ENCODE measurements around the gene SESTD1. TPM values are rescaled to one million over a fixed set of nuclear protein-coding genes. Genes with fewer than 3 reads are reported as not detected.
A peak's percentile ranks its signal among the peaks of the same experiment; 100 is the strongest.
"Not testable (repeated sequence)": the region's sequence is repeated elsewhere in the genome, so short reads cannot be mapped to it uniquely, and the experiment has no call there.

The SESTD1 gene
- total and polyA plus RNA-seq, 11 donors, result 2.9 to 48.7 (median 31.8) TPM

DNA sequence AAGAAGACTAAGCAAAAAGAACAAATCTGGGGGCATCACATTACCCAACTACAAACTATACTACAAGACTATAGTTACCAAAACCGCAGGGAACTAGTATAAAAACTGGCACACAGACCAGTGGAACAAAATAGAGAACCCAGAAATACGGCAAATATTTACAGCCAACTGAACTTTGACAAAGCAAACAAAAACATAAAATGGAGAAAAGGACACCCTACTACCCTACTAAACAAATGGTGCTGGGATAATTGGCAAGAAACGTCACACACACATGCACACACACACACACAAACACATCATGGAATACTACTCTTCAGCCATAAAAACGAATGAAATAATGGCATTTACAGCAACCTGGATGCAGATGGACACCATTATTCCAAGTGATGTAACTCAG lies 53.3 kb downstream of the SESTD1 start:
- Histone ChIP-seq H3K36me3 (no peaks in the 10 kb centered on the region), H3K4me1 (no peaks in the 10 kb centered on the region), H3K9me3 (peaks cover 0 to 70% (median 1%) of the 10 kb centered on the region in 12 donors), H3K4me3 (no peak overlapping the region), H3K27ac (no peak overlapping the region), H3K27me3 (no peaks in the 10 kb centered on the region)
- TF ChIP-seq, protein P1, sequence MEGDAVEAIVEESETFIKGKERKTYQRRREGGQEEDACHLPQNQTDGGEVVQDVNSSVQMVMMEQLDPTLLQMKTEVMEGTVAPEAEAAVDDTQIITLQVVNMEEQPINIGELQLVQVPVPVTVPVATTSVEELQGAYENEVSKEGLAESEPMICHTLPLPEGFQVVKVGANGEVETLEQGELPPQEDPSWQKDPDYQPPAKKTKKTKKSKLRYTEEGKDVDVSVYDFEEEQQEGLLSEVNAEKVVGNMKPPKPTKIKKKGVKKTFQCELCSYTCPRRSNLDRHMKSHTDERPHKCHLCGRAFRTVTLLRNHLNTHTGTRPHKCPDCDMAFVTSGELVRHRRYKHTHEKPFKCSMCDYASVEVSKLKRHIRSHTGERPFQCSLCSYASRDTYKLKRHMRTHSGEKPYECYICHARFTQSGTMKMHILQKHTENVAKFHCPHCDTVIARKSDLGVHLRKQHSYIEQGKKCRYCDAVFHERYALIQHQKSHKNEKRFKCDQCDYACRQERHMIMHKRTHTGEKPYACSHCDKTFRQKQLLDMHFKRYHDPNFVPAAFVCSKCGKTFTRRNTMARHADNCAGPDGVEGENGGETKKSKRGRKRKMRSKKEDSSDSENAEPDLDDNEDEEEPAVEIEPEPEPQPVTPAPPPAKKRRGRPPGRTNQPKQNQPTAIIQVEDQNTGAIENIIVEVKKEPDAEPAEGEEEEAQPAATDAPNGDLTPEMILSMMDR (IDR thresholded peaks at IDR 0.05), result no peak
- TF ChIP-seq POLR2A (IDR thresholded peaks at IDR 0.05), result no peak
- DNase-seq (no peak), ATAC-seq (no peak)
- intact Hi-C loops (cut with DNase I), result loop anchor here in 3 of 10 donors (10.0 kb wide), 3 partner anchors 53 to 233 kb away; partner anchors contain the start of gene SESTD1 (in 1 of the 3)
- 90 to 93% (median 92%) methylated on average over 4 of the region's 4 CpGs; no CpG with 5 or more reads in 1 of the 4 donors for WGBS, 4 donors

DNA sequence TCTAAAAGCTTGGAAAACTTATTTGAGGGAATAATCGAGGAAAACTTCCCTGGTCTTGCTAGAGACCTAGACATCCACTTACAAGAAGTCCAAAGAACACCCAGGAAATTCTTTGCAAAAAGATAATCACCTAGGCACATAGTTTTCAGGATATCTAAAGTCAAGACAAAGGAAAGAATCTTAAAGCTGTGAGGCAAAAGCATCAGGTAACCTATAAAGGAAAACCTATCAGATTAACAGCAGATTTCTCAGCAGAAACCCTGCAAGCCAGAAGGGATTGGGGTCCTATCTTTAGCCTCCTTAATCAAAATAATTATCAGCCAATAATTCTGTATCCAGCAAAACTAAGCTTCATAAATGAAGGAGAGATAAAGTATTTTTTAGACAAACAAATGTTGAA lies 56.4 kb downstream of the SESTD1 start:
- H3K27me3 ChIP-seq; H3K36me3 ChIP-seq; intact Hi-C loops (cut with DNase I); H3K4me3 ChIP-seq; ATAC-seq; H3K27ac ChIP-seq; DNase-seq: not testable (repeated sequence)
- WGBS, 4 donors, result 94 to 100% (median 95%) methylated on average over 1 of the region's 1 CpG; no CpG with 5 or more reads in 1 of the 4 donors
- H3K9me3 ChIP-seq, result peaks cover 0 to 66% (median 1%) of the 10 kb centered on the region in 12 donors
- peaks cover 0 to 10% (median 0%) of the 10 kb centered on the region in 12 donors for H3K4me1 ChIP-seq

DNA sequence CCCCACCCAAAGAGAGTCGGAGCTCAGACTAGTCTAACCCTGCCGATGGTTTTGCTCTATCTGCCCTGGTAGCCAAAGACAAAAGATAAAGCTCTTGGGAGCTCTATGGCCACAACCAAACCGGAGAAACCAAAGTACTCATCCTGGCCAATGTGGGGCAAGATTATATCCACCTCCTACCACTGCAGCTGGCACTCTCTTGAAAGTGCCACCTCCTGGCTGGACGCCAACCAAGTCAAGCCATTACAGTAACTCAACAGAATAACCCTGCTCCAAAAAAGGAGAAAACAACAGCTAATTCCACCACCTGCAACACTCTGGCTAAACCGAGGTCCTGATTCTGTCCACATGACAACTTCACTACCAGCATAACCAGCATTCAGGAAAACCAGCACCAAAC lies 57.6 kb downstream of the SESTD1 start:
- no peak for ATAC-seq
- peak in 1 of 5 donors; percentile 30 for DNase-seq
- Histone ChIP-seq H3K36me3 (peaks cover 0 to 4% (median 0%) of the 10 kb centered on the region in 9 donors), H3K4me3 (no peak overlapping the region), H3K4me1 (peaks cover 0 to 10% (median 0%) of the 10 kb centered on the region in 12 donors), H3K9me3 (peaks cover 0 to 74% (median 4%) of the 10 kb centered on the region in 12 donors), H3K27me3 (no peaks in the 10 kb centered on the region), H3K27ac (no peak overlapping the region)
- TF ChIP-seq, protein P1 (IDR thresholded peaks at IDR 0.05), result no peak
- no peak for TF ChIP-seq POLR2A (IDR thresholded peaks at IDR 0.05)
- 95 to 98% (median 97%) methylated on average over 5 of the region's 5 CpGs; no CpG with 5 or more reads in 1 of the 4 donors for WGBS, 4 donors
- intact Hi-C loops (cut with DNase I), result no loop called here

DNA sequence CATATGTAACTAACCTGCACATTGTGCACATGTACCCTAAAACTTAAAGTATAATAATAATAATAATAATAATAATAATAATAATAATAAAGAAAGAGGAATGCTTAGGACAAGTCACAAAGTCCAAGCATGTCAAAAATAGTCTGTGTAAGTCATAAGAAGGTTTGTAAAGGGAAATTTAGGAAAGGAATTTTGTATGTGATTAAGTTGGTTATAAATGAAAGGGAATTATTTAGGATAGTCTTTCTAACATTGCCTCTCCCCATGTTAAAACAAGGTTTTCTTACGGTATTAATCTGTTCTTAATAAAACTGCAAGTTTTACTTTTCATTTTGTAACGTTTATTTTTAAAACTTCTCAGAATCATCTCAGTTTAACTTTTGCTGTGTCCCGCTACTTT lies 62.8 kb downstream of the SESTD1 start:
- Histone ChIP-seq H3K27ac (no peak overlapping the region), H3K36me3 (peaks cover 0 to 6% (median 0%) of the 10 kb centered on the region in 9 donors), H3K9me3 (peaks cover 0 to 51% (median 3%) of the 10 kb centered on the region in 12 donors), H3K4me1 (peaks cover 0 to 10% (median 0%) of the 10 kb centered on the region in 12 donors), H3K4me3 (no peak overlapping the region), H3K27me3 (no peaks in the 10 kb centered on the region)
- WGBS, 4 donors, result 96 to 99% (median 98%) methylated on average over 3 of the region's 3 CpGs; no CpG with 5 or more reads in 1 of the 4 donors
- intact Hi-C loops (cut with DNase I), result no loop called here
- no peak for ATAC-seq
- no peak for TF ChIP-seq POLR2A (IDR thresholded peaks at IDR 0.05)
- TF ChIP-seq, protein P1 (IDR thresholded peaks at IDR 0.05), result no peak
- no peak for DNase-seq

DNA sequence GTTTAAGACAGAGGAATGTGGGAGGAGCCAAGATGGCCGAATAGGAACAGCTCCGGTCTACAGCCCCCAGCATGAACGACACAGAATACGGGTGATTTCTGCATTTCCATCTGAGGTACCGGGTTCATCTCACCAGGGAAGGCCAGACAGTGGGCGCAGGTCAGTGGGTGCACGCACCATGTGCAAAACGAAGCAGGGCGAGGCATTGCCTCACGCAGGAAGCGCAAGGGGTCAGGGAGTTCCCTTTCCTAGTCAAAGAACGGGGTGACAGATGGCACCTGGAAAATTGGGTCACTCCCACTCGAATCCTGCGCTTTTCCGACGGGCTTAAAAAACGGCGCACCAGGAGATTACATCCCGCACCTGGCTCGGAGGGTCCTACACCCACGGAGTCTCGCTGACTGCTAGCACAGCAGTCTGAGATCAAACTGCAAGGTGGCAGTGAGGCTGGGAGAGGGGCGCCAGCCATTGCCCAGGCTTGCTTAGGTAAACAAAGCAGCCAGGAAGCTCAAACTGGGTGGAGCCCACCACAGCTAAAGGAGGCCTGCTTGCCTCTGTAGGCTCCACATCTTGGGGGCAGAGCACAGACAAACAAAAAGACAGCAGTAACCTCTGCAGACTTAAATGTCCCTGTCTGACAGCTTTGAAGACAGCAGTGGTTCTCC lies 68.6 kb downstream of the SESTD1 start:
- DNase-seq; H3K36me3 ChIP-seq; H3K27me3 ChIP-seq; H3K4me3 ChIP-seq; ATAC-seq; H3K4me1 ChIP-seq; intact Hi-C loops (cut with DNase I); H3K27ac ChIP-seq: not testable (repeated sequence)
- H3K9me3 ChIP-seq, result peaks cover 0 to 25% (median 0%) of the 10 kb centered on the region in 12 donors
- 90 to 97% (median 95%) methylated on average over 21 to 23 of the region's 23 CpGs for WGBS, 4 donors

Data from heart left ventricle (tissue), 16 donors.